ENCODE measurements around the gene SAMD15.

DNA sequence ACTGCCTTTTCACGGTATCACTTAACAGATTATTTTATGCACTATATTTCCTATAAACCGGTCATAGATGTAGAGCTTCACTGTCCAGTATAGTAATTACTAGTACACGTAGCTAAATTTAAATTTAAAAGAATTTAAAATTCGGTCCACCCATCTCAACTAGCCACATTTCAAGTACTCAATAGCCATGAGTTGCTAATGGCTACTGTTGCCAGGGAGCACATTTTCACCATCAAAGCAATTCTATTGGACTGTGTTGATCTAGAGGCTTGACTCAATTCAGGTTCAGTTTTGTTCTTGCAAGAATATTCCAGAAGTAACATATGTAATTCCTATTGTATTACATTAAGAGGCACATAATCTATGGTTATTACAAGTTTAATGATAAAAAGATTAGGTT, 20.3 kb upstream of the SAMD15 start:
- TF ChIP-seq POLR2AphosphoS5 (IDR thresholded peaks at IDR 0.05; ENCODE audit: low read depth, low read length), result no peak
- no peak for TF ChIP-seq TAF1 (IDR thresholded peaks at IDR 0.05; ENCODE audit: borderline replicate concordance, insufficient read depth, low read length)
- TF ChIP-seq, protein P1, sequence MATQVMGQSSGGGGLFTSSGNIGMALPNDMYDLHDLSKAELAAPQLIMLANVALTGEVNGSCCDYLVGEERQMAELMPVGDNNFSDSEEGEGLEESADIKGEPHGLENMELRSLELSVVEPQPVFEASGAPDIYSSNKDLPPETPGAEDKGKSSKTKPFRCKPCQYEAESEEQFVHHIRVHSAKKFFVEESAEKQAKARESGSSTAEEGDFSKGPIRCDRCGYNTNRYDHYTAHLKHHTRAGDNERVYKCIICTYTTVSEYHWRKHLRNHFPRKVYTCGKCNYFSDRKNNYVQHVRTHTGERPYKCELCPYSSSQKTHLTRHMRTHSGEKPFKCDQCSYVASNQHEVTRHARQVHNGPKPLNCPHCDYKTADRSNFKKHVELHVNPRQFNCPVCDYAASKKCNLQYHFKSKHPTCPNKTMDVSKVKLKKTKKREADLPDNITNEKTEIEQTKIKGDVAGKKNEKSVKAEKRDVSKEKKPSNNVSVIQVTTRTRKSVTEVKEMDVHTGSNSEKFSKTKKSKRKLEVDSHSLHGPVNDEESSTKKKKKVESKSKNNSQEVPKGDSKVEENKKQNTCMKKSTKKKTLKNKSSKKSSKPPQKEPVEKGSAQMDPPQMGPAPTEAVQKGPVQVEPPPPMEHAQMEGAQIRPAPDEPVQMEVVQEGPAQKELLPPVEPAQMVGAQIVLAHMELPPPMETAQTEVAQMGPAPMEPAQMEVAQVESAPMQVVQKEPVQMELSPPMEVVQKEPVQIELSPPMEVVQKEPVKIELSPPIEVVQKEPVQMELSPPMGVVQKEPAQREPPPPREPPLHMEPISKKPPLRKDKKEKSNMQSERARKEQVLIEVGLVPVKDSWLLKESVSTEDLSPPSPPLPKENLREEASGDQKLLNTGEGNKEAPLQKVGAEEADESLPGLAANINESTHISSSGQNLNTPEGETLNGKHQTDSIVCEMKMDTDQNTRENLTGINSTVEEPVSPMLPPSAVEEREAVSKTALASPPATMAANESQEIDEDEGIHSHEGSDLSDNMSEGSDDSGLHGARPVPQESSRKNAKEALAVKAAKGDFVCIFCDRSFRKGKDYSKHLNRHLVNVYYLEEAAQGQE (IDR thresholded peaks at IDR 0.05; ENCODE audit: insufficient read depth in 1 of 2, low read depth in 2 of 2, low read length in 2 of 2), result no peak
- no peak for TF ChIP-seq FOXP2 (optimal IDR thresholded peaks at IDR 0.05; ENCODE audit: borderline replicate concordance, extremely low read depth, extremely low read length, insufficient read depth)
